HEK293T (cell line): ENCODE measurements around the gene MPHOSPH9.
"Not testable (repeated sequence)": the region's sequence is repeated elsewhere in the genome, so short reads cannot be mapped to it uniquely, and the experiment has no call there.

Experiments
- ARNT ChIP-seq: fragments of 450-650 bp; IDR thresholded peaks from 2 replicates; pipeline ENCODE4 v1.6.1; 2017; ENCODE audit warnings: mild to moderate bottlenecking
- L3MBTL2 ChIP-seq: fragments of 450-650 bp; conservative IDR thresholded peaks from 2 replicates; pipeline ENCODE4 v1.6.1; 2016; ENCODE audit warnings: mild to moderate bottlenecking

GRCh38 chr12:123248996-123249741, 16.2 kb upstream of the MPHOSPH9 start:
- not testable (repeated sequence) for TF ChIP-seq ARNT, L3MBTL2
